Activated CD4-positive, alpha-beta memory T cell treated with anti-CD3 and anti-CD28 coated beads for 36 hours (primary cell): ENCODE results near the gene TUBE1. TPM values are rescaled to one million over a fixed set of nuclear protein-coding genes. Genes with fewer than 3 reads are reported as not detected.

Experiments
- CTCF ChIA-PET: fragments of 350-600 bp; sonication (Branson Sonifier 250); formaldehyde crosslinking; loops from one replicate; lab custom pipeline; 2021; ENCODE audit warnings: antibody characterized with exemption, inconsistent platforms; lab: Charles Lee
- POLR2A ChIA-PET: fragments of 350-600 bp; sonication (Branson Sonifier 250); formaldehyde crosslinking; loops from one replicate; lab custom pipeline; 2021; ENCODE audit warnings: antibody characterized with exemption; lab: Charles Lee
- DNase-seq: peaks from one replicate; pipeline ENCODE4 v3.0.0-alpha.2; 2020
- H3K27ac Mint-ChIP-seq: one replicate; pipeline ENCODE4 v1.8.0; 2021; ENCODE audit warnings: mixed read lengths
- H3K27me3 Mint-ChIP-seq: one replicate; pipeline ENCODE4 v1.8.0; 2021; ENCODE audit warnings: mixed read lengths
- H3K36me3 Mint-ChIP-seq: one replicate; pipeline ENCODE4 v1.8.0; 2021; ENCODE audit warnings: mixed read lengths
- H3K4me1 Mint-ChIP-seq: one replicate; pipeline ENCODE4 v1.8.0; 2021; ENCODE audit warnings: low read depth, mixed read lengths
- H3K4me3 Mint-ChIP-seq: one replicate; pipeline ENCODE4 v1.8.0; 2021; ENCODE audit warnings: mild to moderate bottlenecking, mixed read lengths
- H3K9me3 Mint-ChIP-seq: one replicate; pipeline ENCODE4 v1.8.0; 2021; ENCODE audit warnings: mixed read lengths
- intact Hi-C: fragments of 100-400 bp; cut with micrococcal nuclease; formaldehyde crosslinking; loops from one replicate; pipeline ENCODE4 v1.15.1; 2023
- total RNA-seq, 2 experiments: library from RNA; stranded (reverse); gene quantifications; one replicate each; pipeline ENCODE4 v1.2.3, GENCODE V29; 2021

TUBE1 gene, protein sequence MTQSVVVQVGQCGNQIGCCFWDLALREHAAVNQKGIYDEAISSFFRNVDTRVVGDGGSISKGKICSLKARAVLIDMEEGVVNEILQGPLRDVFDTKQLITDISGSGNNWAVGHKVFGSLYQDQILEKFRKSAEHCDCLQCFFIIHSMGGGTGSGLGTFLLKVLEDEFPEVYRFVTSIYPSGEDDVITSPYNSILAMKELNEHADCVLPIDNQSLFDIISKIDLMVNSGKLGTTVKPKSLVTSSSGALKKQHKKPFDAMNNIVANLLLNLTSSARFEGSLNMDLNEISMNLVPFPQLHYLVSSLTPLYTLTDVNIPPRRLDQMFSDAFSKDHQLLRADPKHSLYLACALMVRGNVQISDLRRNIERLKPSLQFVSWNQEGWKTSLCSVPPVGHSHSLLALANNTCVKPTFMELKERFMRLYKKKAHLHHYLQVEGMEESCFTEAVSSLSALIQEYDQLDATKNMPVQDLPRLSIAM
- 10 to 100 TPM; 37.2 to 39.2 TPM for total RNA-seq

DNA sequence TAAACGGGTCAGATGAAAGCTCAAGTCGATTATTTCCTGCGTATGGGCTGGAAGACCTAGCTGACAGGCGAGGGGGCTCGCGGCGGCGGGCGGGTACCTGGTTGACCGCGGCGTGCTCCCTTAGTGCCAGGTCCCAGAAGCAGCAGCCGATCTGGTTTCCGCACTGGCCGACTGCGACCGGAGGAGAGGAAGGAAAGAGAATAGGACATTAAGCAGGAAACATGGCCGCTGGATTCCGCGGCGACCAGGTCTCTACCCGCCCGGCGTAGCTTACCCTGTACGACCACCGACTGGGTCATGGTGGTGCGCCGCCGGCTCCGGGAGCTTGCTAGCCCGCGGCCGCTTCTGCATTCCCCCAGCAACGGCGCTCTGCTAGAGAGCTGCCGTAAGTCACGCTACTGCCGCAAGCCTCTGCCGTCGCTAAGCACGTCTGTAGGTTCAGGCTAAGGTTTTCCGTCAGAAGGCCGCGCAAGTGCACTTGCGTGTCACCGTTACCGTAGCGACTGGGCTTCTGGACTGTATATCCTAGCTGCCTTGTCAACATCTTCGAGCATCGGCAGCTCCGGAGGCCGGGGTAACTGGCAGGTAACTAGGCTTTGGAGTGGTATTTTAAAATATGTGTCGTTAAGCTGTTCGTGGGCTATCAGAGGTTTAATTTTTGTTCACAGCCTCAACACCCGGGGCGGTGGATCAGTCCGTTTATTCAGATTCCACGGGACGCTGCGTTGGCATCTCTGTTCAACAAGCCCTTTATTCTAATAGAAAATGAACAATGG is at the start of gene TUBE1, which contains the start of gene FAM229B:
Gene TUBE1 (minus strand): TSS at position 347 of the 776 bp plus-strand sequence. CDS start 48 bp downstream, at position 299.
Gene FAM229B (plus strand): TSS at position 456 of the 776 bp plus-strand sequence. CDS start 11,693 bp downstream, outside the sequence.
- ChIA-PET CTCF (interaction anchor here (0.9 to 6.7 kb wide), 21 partner anchors 13 to 1772 kb away, joined by 3 to 133 read pairs (median 6); partner anchors contain the start of gene TRAF3IP2), POLR2A (interaction anchor here (0.8 to 1.9 kb wide), 10 partner anchors 11 to 1907 kb away, joined by 3 to 9 read pairs (median 3); partner anchors contain the start of genes CDC40, REV3L and TRAF3IP2)
- peak; percentile 94 for DNase-seq
- H3K27me3 Mint-ChIP-seq: peaks cover 11% of the 10 kb centered on the region
- intact Hi-C loops: loop anchor here (1.0 to 10.0 kb wide), 12 partner anchors 29 to 1771 kb away; partner anchors contain the start of genes CDK19, FYN and REV3L
- peaks cover 12% of the 10 kb centered on the region for H3K36me3 Mint-ChIP-seq
- peaks cover 9% of the 10 kb centered on the region for H3K4me1 Mint-ChIP-seq
- H3K9me3 Mint-ChIP-seq: no peaks in the 10 kb centered on the region
- no peak within 1 kb of the TSS for H3K27ac Mint-ChIP-seq
- H3K4me3 Mint-ChIP-seq: no peak within 1 kb of the TSS

DNA sequence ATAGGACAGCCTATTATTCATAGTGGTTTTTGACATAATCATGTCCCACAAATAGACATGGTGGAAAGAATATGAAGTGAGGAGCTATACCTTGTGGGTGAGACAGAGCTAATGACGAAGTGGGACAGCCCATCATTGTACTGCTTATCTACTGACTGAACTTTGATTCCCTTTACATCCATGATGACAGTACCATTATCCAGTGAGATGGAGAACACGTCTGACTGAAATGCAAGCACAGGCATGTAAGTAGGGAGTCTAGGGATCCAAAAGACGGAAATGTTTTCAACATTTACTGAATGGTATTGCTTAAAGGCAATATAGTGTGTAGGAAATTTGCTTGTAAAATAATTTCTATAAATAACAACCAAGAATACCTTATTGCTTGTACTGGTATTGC is 43.6 kb upstream of the TUBE1 start:
- H3K27me3 Mint-ChIP-seq: peaks cover 17% of the 10 kb centered on the region
- H3K36me3 Mint-ChIP-seq: no peaks in the 10 kb centered on the region
- ChIA-PET POLR2A (no interaction called here), CTCF (no interaction called here)
- DNase-seq: no peak
- no peak overlapping the region for H3K4me3 Mint-ChIP-seq
- no peaks in the 10 kb centered on the region for H3K4me1 Mint-ChIP-seq
- intact Hi-C loops: no loop called here
- H3K9me3 Mint-ChIP-seq: no peaks in the 10 kb centered on the region
- no peak overlapping the region for H3K27ac Mint-ChIP-seq

DNA sequence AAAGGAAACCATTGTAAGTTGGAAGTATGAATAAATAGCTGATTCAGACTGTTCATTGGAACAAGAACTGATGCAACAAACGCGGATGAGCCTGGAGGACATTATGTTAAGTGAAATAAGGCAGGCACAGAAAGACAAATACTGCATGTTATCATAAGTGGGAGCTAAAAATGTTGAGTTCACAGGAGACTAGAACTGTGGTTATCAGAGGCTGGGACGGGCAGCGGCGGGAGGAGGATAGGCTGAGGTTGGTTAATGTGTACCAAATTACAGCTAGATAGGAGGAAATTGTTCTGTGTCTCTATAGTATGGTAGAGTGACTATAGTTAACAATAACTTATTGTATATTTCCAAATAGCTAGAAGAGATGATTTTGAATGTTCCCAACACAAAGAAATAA is 40.9 kb upstream of the TUBE1 start:
- H3K27ac Mint-ChIP-seq: no peak overlapping the region
- H3K27me3 Mint-ChIP-seq: peaks cover 14% of the 10 kb centered on the region
- H3K9me3 Mint-ChIP-seq: no peaks in the 10 kb centered on the region
- intact Hi-C loops: no loop called here
- H3K4me3 Mint-ChIP-seq: no peak overlapping the region
- no peaks in the 10 kb centered on the region for H3K4me1 Mint-ChIP-seq
- ChIA-PET POLR2A (no interaction called here), CTCF (interaction anchor here (0.9 kb wide), 1 partner anchor 35 kb away, joined by 3 read pairs; no protein-coding TSS in a partner anchor)
- no peaks in the 10 kb centered on the region for H3K36me3 Mint-ChIP-seq
- DNase-seq: no peak

DNA sequence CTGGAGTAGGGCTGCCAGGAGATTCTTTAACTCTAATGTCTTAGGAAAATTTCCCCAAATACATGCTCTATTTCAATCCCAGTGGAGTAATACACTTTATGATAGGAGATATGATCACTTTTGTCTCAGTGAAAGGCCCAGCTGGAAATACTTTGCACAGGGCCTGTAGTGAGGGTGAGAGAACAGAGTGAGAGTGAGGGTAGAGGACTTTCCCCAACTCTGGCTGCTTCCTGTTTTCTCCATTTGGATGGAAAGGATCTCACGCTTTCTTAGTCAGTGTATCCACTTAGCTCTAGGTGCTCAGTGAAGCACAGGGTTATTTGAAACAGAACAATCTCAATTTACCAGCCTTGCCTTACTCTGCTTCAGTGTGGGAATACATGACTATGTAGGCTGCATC is 36.7 kb upstream of the TUBE1 start:
- H3K4me1 Mint-ChIP-seq: no peaks in the 10 kb centered on the region
- intact Hi-C loops: no loop called here
- no peak overlapping the region for H3K4me3 Mint-ChIP-seq
- H3K9me3 Mint-ChIP-seq: no peaks in the 10 kb centered on the region
- H3K27ac Mint-ChIP-seq: no peak overlapping the region
- no peak for DNase-seq
- H3K27me3 Mint-ChIP-seq: peaks cover 8% of the 10 kb centered on the region
- no peaks in the 10 kb centered on the region for H3K36me3 Mint-ChIP-seq
- ChIA-PET POLR2A (no interaction called here), CTCF (interaction anchor here (1.1 to 1.4 kb wide), 2 partner anchors 9 to 39 kb away, joined by 3 to 5 read pairs; no protein-coding TSS in a partner anchor)

DNA sequence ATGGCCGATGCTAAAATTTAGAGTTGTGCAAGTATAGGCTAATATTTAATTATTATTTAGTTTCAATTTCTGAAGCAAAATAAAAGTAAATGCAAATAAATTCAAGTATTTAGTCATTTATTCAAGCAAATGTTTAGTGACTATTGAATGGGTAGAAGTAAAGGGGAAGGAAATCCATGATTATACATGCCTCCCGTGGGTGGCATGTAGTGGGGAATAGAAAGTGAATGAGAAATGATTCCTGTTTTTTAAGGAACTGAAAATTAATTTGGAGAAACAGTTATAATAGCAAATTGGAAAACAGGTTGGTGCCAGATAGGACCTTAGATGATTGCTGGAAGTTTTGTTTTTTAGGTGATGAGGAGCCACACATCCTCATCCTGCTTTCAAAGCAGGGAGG is 35.5 kb upstream of the TUBE1 start:
- H3K27me3 Mint-ChIP-seq: peaks cover 5% of the 10 kb centered on the region
- CTCF ChIA-PET: no interaction called here
- H3K9me3 Mint-ChIP-seq: no peaks in the 10 kb centered on the region
- H3K36me3 Mint-ChIP-seq: no peaks in the 10 kb centered on the region
- POLR2A ChIA-PET: no interaction called here
- DNase-seq: no peak
- intact Hi-C loops: no loop called here
- H3K27ac Mint-ChIP-seq: no peak overlapping the region
- no peak overlapping the region for H3K4me3 Mint-ChIP-seq
- peaks cover 4% of the 10 kb centered on the region for H3K4me1 Mint-ChIP-seq

DNA sequence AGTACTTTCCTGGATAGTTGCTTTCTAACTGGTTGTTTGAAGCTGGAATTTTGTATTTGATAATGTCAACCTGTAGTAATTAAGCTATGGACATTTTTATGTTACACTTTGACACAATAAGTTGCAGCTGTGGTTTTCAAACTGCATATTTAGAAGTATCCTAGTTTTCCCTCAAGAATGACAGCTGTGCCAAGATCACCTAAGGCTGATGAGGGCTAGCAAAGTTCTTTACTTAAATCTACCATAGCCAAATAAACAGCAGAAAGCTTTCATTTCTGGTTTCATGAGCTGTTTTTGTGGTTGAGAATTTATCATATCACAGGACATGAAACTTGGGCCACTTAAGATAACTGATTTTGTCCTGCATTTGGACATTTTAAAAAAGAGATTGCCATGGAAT is 30.8 kb upstream of the TUBE1 start:
- intact Hi-C loops: loop anchor here (2.0 kb wide), 1 partner anchor 37 kb away; no protein-coding TSS in a partner anchor
- CTCF ChIA-PET: interaction anchor here (0.8 kb wide), 1 partner anchor 45 kb away, joined by 3 read pairs; no protein-coding TSS in a partner anchor

DNA sequence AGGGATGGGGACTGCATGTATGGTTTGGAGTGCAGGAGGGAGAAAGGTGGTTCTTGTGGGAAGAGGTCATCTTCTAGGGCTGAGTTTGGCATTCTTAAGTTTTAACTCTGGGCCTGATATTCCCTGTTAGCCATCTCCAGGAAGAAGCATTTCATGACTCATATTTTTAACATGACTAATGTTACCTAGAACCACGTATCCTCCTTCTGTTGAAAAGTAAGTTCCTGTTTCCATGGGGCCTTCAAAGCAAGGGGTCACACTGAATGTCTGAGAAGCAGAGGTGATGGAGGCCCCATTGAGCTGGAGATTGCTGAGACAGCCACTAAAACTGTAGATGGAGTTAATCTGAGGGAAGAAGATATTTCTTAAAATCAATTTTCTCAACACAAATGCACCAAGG is 30.3 kb upstream of the TUBE1 start:
- intact Hi-C loops: loop anchor here (2.0 kb wide), 1 partner anchor 31 kb away; the partner anchor contains the start of genes FAM229B and TUBE1
- H3K4me1 Mint-ChIP-seq: peaks cover 14% of the 10 kb centered on the region
- peaks cover 7% of the 10 kb centered on the region for H3K27me3 Mint-ChIP-seq
- H3K27ac Mint-ChIP-seq: peak overlapping the region; percentile 23
- CTCF ChIA-PET: interaction anchor here (0.8 to 1.1 kb wide), 2 partner anchors 10 to 45 kb away, joined by 3 to 4 read pairs; no protein-coding TSS in a partner anchor
- H3K9me3 Mint-ChIP-seq: no peaks in the 10 kb centered on the region
- H3K4me3 Mint-ChIP-seq: no peak overlapping the region
- peak; percentile 28 for DNase-seq
- H3K36me3 Mint-ChIP-seq: no peaks in the 10 kb centered on the region
- POLR2A ChIA-PET: no interaction called here

More for the DNA sequence above, 30.8 kb upstream of the TUBE1 start:
- Mint-ChIP-seq H3K36me3 (no peaks in the 10 kb centered on the region), H3K9me3 (no peaks in the 10 kb centered on the region), H3K27ac (no peak overlapping the region), H3K4me3 (no peak overlapping the region), H3K4me1 (peaks cover 14% of the 10 kb centered on the region), H3K27me3 (peaks cover 7% of the 10 kb centered on the region)
- POLR2A ChIA-PET: no interaction called here
- no peak for DNase-seq

DNA sequence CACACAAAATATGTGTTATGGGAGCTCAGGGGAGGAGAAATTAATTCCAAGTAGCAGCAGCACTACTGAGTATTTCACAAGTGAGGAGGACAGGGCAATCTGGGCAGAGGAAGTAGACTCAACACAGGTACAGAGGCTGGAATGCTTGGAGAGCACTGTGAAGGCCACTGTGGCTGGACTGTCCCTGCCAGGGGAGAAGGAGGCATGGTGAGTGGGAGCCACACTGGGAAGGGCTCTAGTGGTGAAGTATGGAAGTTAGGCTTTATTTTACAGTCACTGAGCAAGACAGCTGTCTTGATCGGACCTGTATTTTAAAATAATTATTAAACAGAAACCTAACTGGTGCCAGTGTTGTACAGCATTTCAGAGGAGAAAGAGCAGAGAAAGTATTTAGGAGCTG is 28.9 kb upstream of the TUBE1 start:
- Mint-ChIP-seq H3K4me3 (no peak overlapping the region), H3K27me3 (peaks cover 7% of the 10 kb centered on the region), H3K4me1 (peaks cover 14% of the 10 kb centered on the region), H3K27ac (no peak overlapping the region), H3K9me3 (no peaks in the 10 kb centered on the region), H3K36me3 (no peaks in the 10 kb centered on the region)
- POLR2A ChIA-PET: no interaction called here
- DNase-seq: no peak
- intact Hi-C loops: loop anchor here (2.0 kb wide), 1 partner anchor 29 kb away; the partner anchor contains the start of genes FAM229B and TUBE1
- CTCF ChIA-PET: interaction anchor here (1.1 kb wide), 1 partner anchor 8 kb away, joined by 4 read pairs; no protein-coding TSS in a partner anchor

DNA sequence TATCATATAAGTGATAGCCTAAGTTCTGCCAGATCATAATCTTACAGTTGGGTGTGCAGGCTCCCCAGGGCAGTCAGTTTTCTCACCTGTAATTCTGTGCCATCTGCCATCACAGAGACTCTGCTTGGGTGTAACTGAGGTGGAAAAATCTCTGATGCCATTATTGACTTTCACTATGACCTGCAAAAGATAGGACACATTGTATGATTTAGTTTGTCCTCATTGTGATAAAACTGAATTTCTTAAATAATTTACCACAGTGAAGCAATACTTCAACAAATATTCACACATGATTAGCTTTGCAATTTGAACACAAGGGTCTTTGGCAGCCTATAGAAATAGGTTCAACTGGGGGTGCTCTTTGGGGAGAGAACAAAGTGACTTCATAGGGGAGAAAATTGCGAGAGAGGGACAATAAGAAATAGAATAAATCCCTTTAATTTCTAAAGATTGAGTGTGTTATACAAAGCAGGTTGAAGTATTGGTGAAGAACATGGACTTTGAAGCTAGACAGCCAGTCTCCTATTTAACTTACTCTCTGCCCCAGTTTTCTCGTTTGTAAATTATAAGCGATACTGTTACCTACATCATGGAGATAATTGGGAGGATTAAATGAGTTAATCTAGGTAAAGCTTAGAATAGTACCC is 27.4 kb upstream of the TUBE1 start:
- H3K27ac Mint-ChIP-seq: no peak overlapping the region
- no peak for DNase-seq
- no peak overlapping the region for H3K4me3 Mint-ChIP-seq
- ChIA-PET POLR2A (no interaction called here), CTCF (interaction anchor here (1.0 kb wide), 1 partner anchor 9 kb away, joined by 3 read pairs; no protein-coding TSS in a partner anchor)
- H3K36me3 Mint-ChIP-seq: no peaks in the 10 kb centered on the region
- intact Hi-C loops: no loop called here
- H3K27me3 Mint-ChIP-seq: peaks cover 9% of the 10 kb centered on the region
- no peaks in the 10 kb centered on the region for H3K9me3 Mint-ChIP-seq
- peaks cover 14% of the 10 kb centered on the region for H3K4me1 Mint-ChIP-seq

DNA sequence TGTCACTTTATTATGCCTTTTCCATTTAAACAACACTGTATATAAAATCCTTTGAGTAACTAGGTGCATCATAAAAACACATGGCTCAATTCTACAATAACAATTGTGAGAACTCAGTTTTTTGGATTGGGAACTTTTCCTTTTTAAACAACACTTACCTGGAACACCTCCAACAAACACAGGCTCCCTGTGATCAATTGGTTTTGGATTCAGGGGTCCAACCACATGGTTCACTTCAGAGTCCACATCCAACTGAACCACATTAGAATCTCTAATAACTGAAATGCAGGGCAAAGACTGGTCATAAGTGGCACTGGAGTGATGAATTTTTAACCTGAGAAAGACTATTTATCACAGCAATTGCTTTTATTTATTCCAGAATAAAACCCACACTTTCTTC is 26.6 kb upstream of the TUBE1 start:
- DNase-seq: no peak
- H3K4me1 Mint-ChIP-seq: peaks cover 14% of the 10 kb centered on the region
- H3K36me3 Mint-ChIP-seq: no peaks in the 10 kb centered on the region
- no peaks in the 10 kb centered on the region for H3K9me3 Mint-ChIP-seq
- ChIA-PET POLR2A (no interaction called here), CTCF (no interaction called here)
- intact Hi-C loops: no loop called here
- H3K4me3 Mint-ChIP-seq: no peak overlapping the region
- peaks cover 13% of the 10 kb centered on the region for H3K27me3 Mint-ChIP-seq
- H3K27ac Mint-ChIP-seq: no peak overlapping the region

DNA sequence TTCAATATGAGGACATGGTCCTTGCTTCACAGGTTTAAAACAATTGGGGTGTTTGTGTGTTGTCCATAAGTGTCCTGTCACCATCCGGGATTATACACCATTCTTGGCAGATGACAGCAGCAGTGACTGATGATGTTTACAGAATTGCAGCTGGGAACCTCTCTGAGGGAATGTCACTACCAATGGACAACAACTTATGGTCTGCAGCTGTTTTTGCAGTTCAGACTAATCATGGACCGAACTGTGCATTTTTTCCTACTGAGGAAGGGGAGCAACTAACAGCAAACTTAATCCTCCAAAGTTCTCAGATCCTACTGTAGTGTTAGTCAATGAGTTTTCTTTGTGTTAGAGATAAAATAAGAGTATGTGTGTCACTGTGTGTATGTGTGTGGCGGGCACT is 26.1 kb upstream of the TUBE1 start:
- peaks cover 14% of the 10 kb centered on the region for H3K4me1 Mint-ChIP-seq
- no peak overlapping the region for H3K27ac Mint-ChIP-seq
- intact Hi-C loops: no loop called here
- ChIA-PET CTCF (interaction anchor here (1.2 kb wide), 1 partner anchor 50 kb away, joined by 4 read pairs; no protein-coding TSS in a partner anchor), POLR2A (no interaction called here)
- DNase-seq: no peak
- peaks cover 13% of the 10 kb centered on the region for H3K27me3 Mint-ChIP-seq
- no peaks in the 10 kb centered on the region for H3K9me3 Mint-ChIP-seq
- no peak overlapping the region for H3K4me3 Mint-ChIP-seq
- no peaks in the 10 kb centered on the region for H3K36me3 Mint-ChIP-seq
